Stimulated activated CD4-positive, alpha-beta T cell treated with anti-CD3 and anti-CD28 coated beads, Interleukin-12 subunit alpha, Interleukin-12 subunit beta, amount 100 ng/mL, for 48 hours (primary cell): ENCODE measurements around the gene SVIL.

Experiments
- DNase-seq, 3 donors: peaks; one replicate each; pipeline ENCODE4 v3.0.0-alpha.2; 2020; ENCODE audit warnings: low read depth in 2 of 3, low spot score in 1 of 3

Gene SVIL

GRCh38 chr10:29634764-29635625, at the start of gene SVIL:
Gene SVIL, minus strand, starts transcription at chr10:29634971. Its CDS starts 79,913 bp downstream, at chr10:29555058.
- no peak for DNase-seq

GRCh38 chr10:29681676-29682448, 47.1 kb upstream of the SVIL start:
- DNase-seq = peak in 2 of 3 donors; percentile 8 to 26

GRCh38 chr10:29680091-29680490, 45.3 kb upstream of the SVIL start:
- no peak for DNase-seq

GRCh38 chr10:29676732-29677131, 42.0 kb upstream of the SVIL start:
- no peak for DNase-seq

- DNase-seq = no peak
Measured at GRCh38 chr10:29675984-29676383, 41.2 kb upstream of the SVIL start.

- no peak for DNase-seq
Measured at GRCh38 chr10:29671968-29672367, 37.2 kb upstream of the SVIL start.

- no peak for DNase-seq
Measured at GRCh38 chr10:29671228-29671780, 36.5 kb upstream of the SVIL start.

GRCh38 chr10:29670761-29671160, 36.0 kb upstream of the SVIL start:
- DNase-seq = no peak

- no peak for DNase-seq
Measured at GRCh38 chr10:29669149-29669548, 34.4 kb upstream of the SVIL start.

- DNase-seq = no peak
Measured at GRCh38 chr10:29668628-29669027, 33.9 kb upstream of the SVIL start.

- DNase-seq = no peak
Measured at GRCh38 chr10:29667191-29667590, 32.4 kb upstream of the SVIL start.

- DNase-seq = no peak
Measured at GRCh38 chr10:29666201-29666600, 31.4 kb upstream of the SVIL start.

GRCh38 chr10:29663718-29664117, 28.9 kb upstream of the SVIL start:
- no peak for DNase-seq

- DNase-seq = peak; percentile 48 to 55 (median 53)
Measured at GRCh38 chr10:29658984-29659965, 24.5 kb upstream of the SVIL start.

- DNase-seq = no peak
Measured at GRCh38 chr10:29657719-29658274, 23.0 kb upstream of the SVIL start.

GRCh38 chr10:29656451-29656992, 21.8 kb upstream of the SVIL start:
- DNase-seq = no peak

- DNase-seq = no peak
Measured at GRCh38 chr10:29652192-29652591, 17.4 kb upstream of the SVIL start.

GRCh38 chr10:29651767-29652166, 17.0 kb upstream of the SVIL start:
- DNase-seq = no peak

GRCh38 chr10:29650552-29650944, 15.8 kb upstream of the SVIL start:
- DNase-seq = no peak
